ENCODE results near the gene LCN15. TPM values are rescaled to one million over a fixed set of nuclear protein-coding genes. Genes with fewer than 3 reads are reported as not detected.

LCN15 gene
- polyA plus RNA-seq, 1 donor from 2014 or later = not detected

GRCh38 chr9:136808075-136808805 is 43.9 kb upstream of the LCN15 start:
- H3K4me3 ChIP-seq (ENCODE audit: low read length) = peak overlapping the region; percentile 76
- no peaks in the 10 kb centered on the region for H3F3A ChIP-seq (ENCODE audit: insufficient read depth, low read length, poor library complexity, severe bottlenecking)
- no peaks in the 10 kb centered on the region for H3K9me3 ChIP-seq (ENCODE audit: low read length)
- H3K9ac ChIP-seq (ENCODE audit: low read length) = peak overlapping the region; percentile 80
- no peaks in the 10 kb centered on the region for H4K20me1 ChIP-seq (ENCODE audit: insufficient read depth)
- peak overlapping the region; percentile 53 for H3K27ac ChIP-seq (ENCODE audit: low read length)
- peaks cover 28% of the 10 kb centered on the region for H3K79me2 ChIP-seq (replicated peaks; ENCODE audit: insufficient read depth, low read length)
- no peaks in the 10 kb centered on the region for H3K27me3 ChIP-seq (ENCODE audit: insufficient read depth, low read depth, low read length)
- no peaks in the 10 kb centered on the region for H3K36me3 ChIP-seq (ENCODE audit: insufficient read depth, low read length)
- TF ChIP-seq, protein P1, sequence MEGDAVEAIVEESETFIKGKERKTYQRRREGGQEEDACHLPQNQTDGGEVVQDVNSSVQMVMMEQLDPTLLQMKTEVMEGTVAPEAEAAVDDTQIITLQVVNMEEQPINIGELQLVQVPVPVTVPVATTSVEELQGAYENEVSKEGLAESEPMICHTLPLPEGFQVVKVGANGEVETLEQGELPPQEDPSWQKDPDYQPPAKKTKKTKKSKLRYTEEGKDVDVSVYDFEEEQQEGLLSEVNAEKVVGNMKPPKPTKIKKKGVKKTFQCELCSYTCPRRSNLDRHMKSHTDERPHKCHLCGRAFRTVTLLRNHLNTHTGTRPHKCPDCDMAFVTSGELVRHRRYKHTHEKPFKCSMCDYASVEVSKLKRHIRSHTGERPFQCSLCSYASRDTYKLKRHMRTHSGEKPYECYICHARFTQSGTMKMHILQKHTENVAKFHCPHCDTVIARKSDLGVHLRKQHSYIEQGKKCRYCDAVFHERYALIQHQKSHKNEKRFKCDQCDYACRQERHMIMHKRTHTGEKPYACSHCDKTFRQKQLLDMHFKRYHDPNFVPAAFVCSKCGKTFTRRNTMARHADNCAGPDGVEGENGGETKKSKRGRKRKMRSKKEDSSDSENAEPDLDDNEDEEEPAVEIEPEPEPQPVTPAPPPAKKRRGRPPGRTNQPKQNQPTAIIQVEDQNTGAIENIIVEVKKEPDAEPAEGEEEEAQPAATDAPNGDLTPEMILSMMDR (IDR thresholded peaks at IDR 0.05; ENCODE audit: poor library complexity, severe bottlenecking) = peak; percentile 42
- TF ChIP-seq TAF1 (IDR thresholded peaks at IDR 0.05; ENCODE audit: low read depth) (peak; percentile 24), RAD21 (conservative IDR thresholded peaks at IDR 0.05) (no peak), SMC3 (conservative IDR thresholded peaks at IDR 0.05; ENCODE audit: poor library complexity) (peak; percentile 15)
- TF ChIP-seq, protein P2, sequence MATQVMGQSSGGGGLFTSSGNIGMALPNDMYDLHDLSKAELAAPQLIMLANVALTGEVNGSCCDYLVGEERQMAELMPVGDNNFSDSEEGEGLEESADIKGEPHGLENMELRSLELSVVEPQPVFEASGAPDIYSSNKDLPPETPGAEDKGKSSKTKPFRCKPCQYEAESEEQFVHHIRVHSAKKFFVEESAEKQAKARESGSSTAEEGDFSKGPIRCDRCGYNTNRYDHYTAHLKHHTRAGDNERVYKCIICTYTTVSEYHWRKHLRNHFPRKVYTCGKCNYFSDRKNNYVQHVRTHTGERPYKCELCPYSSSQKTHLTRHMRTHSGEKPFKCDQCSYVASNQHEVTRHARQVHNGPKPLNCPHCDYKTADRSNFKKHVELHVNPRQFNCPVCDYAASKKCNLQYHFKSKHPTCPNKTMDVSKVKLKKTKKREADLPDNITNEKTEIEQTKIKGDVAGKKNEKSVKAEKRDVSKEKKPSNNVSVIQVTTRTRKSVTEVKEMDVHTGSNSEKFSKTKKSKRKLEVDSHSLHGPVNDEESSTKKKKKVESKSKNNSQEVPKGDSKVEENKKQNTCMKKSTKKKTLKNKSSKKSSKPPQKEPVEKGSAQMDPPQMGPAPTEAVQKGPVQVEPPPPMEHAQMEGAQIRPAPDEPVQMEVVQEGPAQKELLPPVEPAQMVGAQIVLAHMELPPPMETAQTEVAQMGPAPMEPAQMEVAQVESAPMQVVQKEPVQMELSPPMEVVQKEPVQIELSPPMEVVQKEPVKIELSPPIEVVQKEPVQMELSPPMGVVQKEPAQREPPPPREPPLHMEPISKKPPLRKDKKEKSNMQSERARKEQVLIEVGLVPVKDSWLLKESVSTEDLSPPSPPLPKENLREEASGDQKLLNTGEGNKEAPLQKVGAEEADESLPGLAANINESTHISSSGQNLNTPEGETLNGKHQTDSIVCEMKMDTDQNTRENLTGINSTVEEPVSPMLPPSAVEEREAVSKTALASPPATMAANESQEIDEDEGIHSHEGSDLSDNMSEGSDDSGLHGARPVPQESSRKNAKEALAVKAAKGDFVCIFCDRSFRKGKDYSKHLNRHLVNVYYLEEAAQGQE (IDR thresholded peaks at IDR 0.05; ENCODE audit: borderline replicate concordance) = no peak
- H3K4me2 ChIP-seq (ENCODE audit: low read length) = peak overlapping the region; percentile 95
- no peak overlapping the region for H2AFZ ChIP-seq (ENCODE audit: low read depth, low read length)
- no peaks in the 10 kb centered on the region for H3K9me2 ChIP-seq (ENCODE audit: insufficient read depth, low read length)

- Histone ChIP-seq H3K4me2 (ENCODE audit: low read length) (peak within 1 kb of the TSS; percentile 95), H4K20me1 (ENCODE audit: insufficient read depth) (no peaks in the 10 kb centered on the region), H3K27me3 (ENCODE audit: insufficient read depth, low read depth, low read length) (no peaks in the 10 kb centered on the region), H3K9ac (ENCODE audit: low read length) (peak within 1 kb of the TSS; percentile 80), H3K27ac (ENCODE audit: low read length) (peak within 1 kb of the TSS; percentile 76), H2AFZ (ENCODE audit: low read depth, low read length) (peak within 1 kb of the TSS; percentile 60), H3K79me2 (replicated peaks; ENCODE audit: insufficient read depth, low read length) (peaks cover 28% of the 10 kb centered on the region), H3K4me3 (ENCODE audit: low read length) (peak within 1 kb of the TSS; percentile 80), H3F3A (ENCODE audit: insufficient read depth, low read length, poor library complexity, severe bottlenecking) (no peaks in the 10 kb centered on the region), H3K36me3 (ENCODE audit: insufficient read depth, low read length) (no peaks in the 10 kb centered on the region), H3K9me2 (ENCODE audit: insufficient read depth, low read length) (no peaks in the 10 kb centered on the region), H3K9me3 (ENCODE audit: low read length) (no peaks in the 10 kb centered on the region)
- TF ChIP-seq, protein P1 (IDR thresholded peaks at IDR 0.05; ENCODE audit: poor library complexity, severe bottlenecking) = no peak
- TF ChIP-seq MXI1 (conservative IDR thresholded peaks at IDR 0.05; ENCODE audit: poor library complexity, severe bottlenecking) = peak; percentile 65
- TF ChIP-seq SMC3 (conservative IDR thresholded peaks at IDR 0.05; ENCODE audit: poor library complexity) = no peak
- TF ChIP-seq, protein P2 (IDR thresholded peaks at IDR 0.05; ENCODE audit: borderline replicate concordance) = peak; percentile 54
- TF ChIP-seq EZH2 (IDR thresholded peaks at IDR 0.05; ENCODE audit: borderline replicate concordance, insufficient read depth, low read length, poor library complexity, severe bottlenecking) = no peak
- peak; percentile 83 for TF ChIP-seq TAF1 (IDR thresholded peaks at IDR 0.05; ENCODE audit: low read depth)
- TF ChIP-seq POLR2AphosphoS5 (IDR thresholded peaks at IDR 0.05) = peak; percentile 79
- peak; percentile 46 for TF ChIP-seq EP300 (conservative IDR thresholded peaks at IDR 0.05; ENCODE audit: poor library complexity, severe bottlenecking)
- no peak for TF ChIP-seq RAD21 (conservative IDR thresholded peaks at IDR 0.05)
Observed at GRCh38 chr9:136807281-136808074, 43.2 kb upstream of the LCN15 start, which contains the start of gene RABL6. TSS of gene RABL6 (plus strand) at chr9:136807948. CDS start at chr9:136808197, 249 bp downstream.
